ENCODE results near the gene TRIM58. TPM values are rescaled to one million over a fixed set of nuclear protein-coding genes. Genes with fewer than 3 reads are reported as not detected.
A peak's percentile ranks its signal among the peaks of the same experiment; 100 is the strongest.

TRIM58 gene
- total RNA-seq, 1 experiment from 2014 or later, result 1.7 TPM

- no peaks in the 10 kb centered on the region for H3K4me1 ChIP-seq (ENCODE audit: insufficient read depth, low read length)
- no peak overlapping the region for H3K4me2 ChIP-seq (ENCODE audit: insufficient read depth, insufficient read length, low read length)
- Mint-ChIP-seq H3K27me3 (ENCODE audit: low read depth) (peaks cover 10% of the 10 kb centered on the region), H3K4me3 (peak overlapping the region in 1 of 2 experiments; percentile 78; a peak in 2 of 5 replicates), H3K4me1 (peaks cover 0 to 10% of the 10 kb centered on the region in 2 experiments; a peak in 3 of 4 replicates), H3K36me3 (ENCODE audit: insufficient read depth in 1 of 3, low read depth in 3 of 3) (no peaks in the 10 kb centered on the region; a peak in 1 of 7 replicates), H3K27ac (no peak overlapping the region), H3K9me3 (peaks cover 59 to 75% of the 10 kb centered on the region in 2 experiments)
- H3K18ac ChIP-seq (ENCODE audit: insufficient read length, low read depth, low read length), result no peak overlapping the region
- DNase-seq, result no peak
- no peak overlapping the region for H2BK12ac ChIP-seq (ENCODE audit: insufficient read length, low read depth, low read length)
- no peak overlapping the region for H3T11ph ChIP-seq (ENCODE audit: low read length)
- no peaks in the 10 kb centered on the region for H3K23me2 ChIP-seq (ENCODE audit: insufficient read length, low read depth, low read length, poor library complexity, severe bottlenecking)
- no peak overlapping the region for H3K4ac ChIP-seq (ENCODE audit: low read depth, low read length)
- no peak overlapping the region for H3K56ac ChIP-seq (ENCODE audit: insufficient read length, low read depth, low read length)
- no peak overlapping the region for H3K23ac ChIP-seq (ENCODE audit: insufficient read length, low read depth, low read length)
- no peak overlapping the region for H2AFZ ChIP-seq (ENCODE audit: low read length)
- no CpG with 5 or more reads among the region's 4 CpGs for whole genome bisulfite sequencing (ENCODE audit: extremely low coverage, insufficient read length, low lambda C conversion rate)
- H4K5ac ChIP-seq (ENCODE audit: insufficient read length, low read depth, low read length), result no peak overlapping the region
- H2BK120ac ChIP-seq (ENCODE audit: low read depth, low read length, poor library complexity, severe bottlenecking), result no peak overlapping the region
- H3K27me3 ChIP-seq (ENCODE audit: insufficient read depth, low read length), result peaks cover 2% of the 10 kb centered on the region; the same call in 1 of the 2 replicates
- peaks cover 2% of the 10 kb centered on the region; the same call in 1 of the 2 replicates for H3K79me2 ChIP-seq (ENCODE audit: insufficient read depth, low read length)
- peaks cover 15% of the 10 kb centered on the region for H3K9me3 ChIP-seq (ENCODE audit: control insufficient read depth, low read depth, low read length)
- no peak overlapping the region for H2BK5ac ChIP-seq (ENCODE audit: insufficient read length, low read length)
- no peak overlapping the region for H2BK15ac ChIP-seq (ENCODE audit: low read depth, low read length)
- H2AK5ac ChIP-seq (ENCODE audit: insufficient read length, low read length), result no peak overlapping the region
- no peak overlapping the region for H3K14ac ChIP-seq (ENCODE audit: insufficient read depth, low read length)
- no peak overlapping the region for H2BK20ac ChIP-seq (ENCODE audit: low read depth, low read length, poor library complexity, severe bottlenecking)
- no peaks in the 10 kb centered on the region for H3K79me1 ChIP-seq (ENCODE audit: insufficient read depth, low read depth, low read length, poor library complexity, severe bottlenecking)
- H4K91ac ChIP-seq (ENCODE audit: insufficient read length, low read depth, low read length), result no peak overlapping the region
- TF ChIP-seq, protein P1, sequence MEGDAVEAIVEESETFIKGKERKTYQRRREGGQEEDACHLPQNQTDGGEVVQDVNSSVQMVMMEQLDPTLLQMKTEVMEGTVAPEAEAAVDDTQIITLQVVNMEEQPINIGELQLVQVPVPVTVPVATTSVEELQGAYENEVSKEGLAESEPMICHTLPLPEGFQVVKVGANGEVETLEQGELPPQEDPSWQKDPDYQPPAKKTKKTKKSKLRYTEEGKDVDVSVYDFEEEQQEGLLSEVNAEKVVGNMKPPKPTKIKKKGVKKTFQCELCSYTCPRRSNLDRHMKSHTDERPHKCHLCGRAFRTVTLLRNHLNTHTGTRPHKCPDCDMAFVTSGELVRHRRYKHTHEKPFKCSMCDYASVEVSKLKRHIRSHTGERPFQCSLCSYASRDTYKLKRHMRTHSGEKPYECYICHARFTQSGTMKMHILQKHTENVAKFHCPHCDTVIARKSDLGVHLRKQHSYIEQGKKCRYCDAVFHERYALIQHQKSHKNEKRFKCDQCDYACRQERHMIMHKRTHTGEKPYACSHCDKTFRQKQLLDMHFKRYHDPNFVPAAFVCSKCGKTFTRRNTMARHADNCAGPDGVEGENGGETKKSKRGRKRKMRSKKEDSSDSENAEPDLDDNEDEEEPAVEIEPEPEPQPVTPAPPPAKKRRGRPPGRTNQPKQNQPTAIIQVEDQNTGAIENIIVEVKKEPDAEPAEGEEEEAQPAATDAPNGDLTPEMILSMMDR (conservative IDR thresholded peaks at IDR 0.05), result no peak
- H3K27ac ChIP-seq (ENCODE audit: insufficient read length, low read depth, low read length), result no peak overlapping the region
- no peak overlapping the region for H4K8ac ChIP-seq (replicated peaks; ENCODE audit: insufficient read length, low read depth, low read length)
- no peak overlapping the region for H3K9ac ChIP-seq (ENCODE audit: extremely low read depth, insufficient read length, low read length)
- H4K20me1 ChIP-seq (ENCODE audit: control insufficient read depth, insufficient read depth, insufficient read length), result no peaks in the 10 kb centered on the region
These were observed 1.1 kb upstream of the TRIM58 start for GRCh38 chr1:247855911-247856310.

All from H9 (cell line).